ENCODE results near the gene GAMT.
A peak's percentile ranks its signal among the peaks of the same experiment; 100 is the strongest.

Gene GAMT

GRCh38 chr19:1400281-1401137 lies 833 bp downstream of the GAMT start:
- no peaks in the 10 kb centered on the region for H3K9me3 ChIP-seq (ENCODE audit: control insufficient read depth, low read length)
- no peak overlapping the region for H3K27ac ChIP-seq (ENCODE audit: insufficient read depth, low read depth, low read length, poor library complexity, severe bottlenecking)
- peaks cover 7% of the 10 kb centered on the region for H3K4me1 ChIP-seq (ENCODE audit: control insufficient read depth, insufficient read depth, low read length)
- no peaks in the 10 kb centered on the region for H3K36me3 ChIP-seq (ENCODE audit: control insufficient read depth, insufficient read depth, low read length)
- 58% methylated on average over 36 of the region's 36 CpGs for WGBS, 2 experiments
- peak overlapping the region; percentile 68 for H3K4me3 ChIP-seq (ENCODE audit: insufficient read depth, low read depth, low read length)
- H3K27me3 ChIP-seq (ENCODE audit: control insufficient read depth, insufficient read depth, low read length, poor library complexity, severe bottlenecking) = peaks cover 4% of the 10 kb centered on the region

GRCh38 chr19:1399745-1400144 lies 1.6 kb downstream of the GAMT start:
- H3K27ac ChIP-seq (ENCODE audit: insufficient read depth, low read depth, low read length, poor library complexity, severe bottlenecking) = no peak overlapping the region
- WGBS, 2 experiments = 95 to 96% methylated on average over 15 of the region's 15 CpGs
- H3K4me3 ChIP-seq (ENCODE audit: insufficient read depth, low read depth, low read length) = no peak overlapping the region
- peaks cover 7% of the 10 kb centered on the region for H3K4me1 ChIP-seq (ENCODE audit: control insufficient read depth, insufficient read depth, low read length)
- no peaks in the 10 kb centered on the region for H3K9me3 ChIP-seq (ENCODE audit: control insufficient read depth, low read length)
- peaks cover 4% of the 10 kb centered on the region for H3K27me3 ChIP-seq (ENCODE audit: control insufficient read depth, insufficient read depth, low read length, poor library complexity, severe bottlenecking)
- H3K36me3 ChIP-seq (ENCODE audit: control insufficient read depth, insufficient read depth, low read length) = no peaks in the 10 kb centered on the region

- H3K27ac ChIP-seq (ENCODE audit: insufficient read depth, low read depth, low read length, poor library complexity, severe bottlenecking) = no peak overlapping the region
- no peaks in the 10 kb centered on the region for H3K36me3 ChIP-seq (ENCODE audit: control insufficient read depth, insufficient read depth, low read length)
- H3K9me3 ChIP-seq (ENCODE audit: control insufficient read depth, low read length) = no peaks in the 10 kb centered on the region
- WGBS, 2 experiments = 94 to 95% methylated on average over 19 of the region's 19 CpGs
- H3K4me3 ChIP-seq (ENCODE audit: insufficient read depth, low read depth, low read length) = no peak overlapping the region
- H3K27me3 ChIP-seq (ENCODE audit: control insufficient read depth, insufficient read depth, low read length, poor library complexity, severe bottlenecking) = peaks cover 4% of the 10 kb centered on the region
- H3K4me1 ChIP-seq (ENCODE audit: control insufficient read depth, insufficient read depth, low read length) = peaks cover 7% of the 10 kb centered on the region
These were observed 2.3 kb downstream of the GAMT start for GRCh38 chr19:1399079-1399478.

- Histone ChIP-seq H3K27me3 (ENCODE audit: control insufficient read depth, insufficient read depth, low read length, poor library complexity, severe bottlenecking) (peaks cover 4% of the 10 kb centered on the region), H3K4me1 (ENCODE audit: control insufficient read depth, insufficient read depth, low read length) (peaks cover 7% of the 10 kb centered on the region), H3K36me3 (ENCODE audit: control insufficient read depth, insufficient read depth, low read length) (peaks cover 2% of the 10 kb centered on the region), H3K4me3 (ENCODE audit: insufficient read depth, low read depth, low read length) (no peak overlapping the region), H3K27ac (ENCODE audit: insufficient read depth, low read depth, low read length, poor library complexity, severe bottlenecking) (no peak overlapping the region), H3K9me3 (ENCODE audit: control insufficient read depth, low read length) (no peaks in the 10 kb centered on the region)
- 91% methylated on average over 9 of the region's 9 CpGs for WGBS, 2 experiments
These were observed 3.5 kb downstream of the GAMT start for GRCh38 chr19:1397838-1398237.

- Histone ChIP-seq H3K27me3 (ENCODE audit: control insufficient read depth, insufficient read depth, low read length, poor library complexity, severe bottlenecking) (peaks cover 4% of the 10 kb centered on the region), H3K9me3 (ENCODE audit: control insufficient read depth, low read length) (no peaks in the 10 kb centered on the region), H3K4me3 (ENCODE audit: insufficient read depth, low read depth, low read length) (no peak overlapping the region), H3K4me1 (ENCODE audit: control insufficient read depth, insufficient read depth, low read length) (peaks cover 7% of the 10 kb centered on the region), H3K27ac (ENCODE audit: insufficient read depth, low read depth, low read length, poor library complexity, severe bottlenecking) (no peak overlapping the region), H3K36me3 (ENCODE audit: control insufficient read depth, insufficient read depth, low read length) (peaks cover 9% of the 10 kb centered on the region)
- WGBS, 2 experiments = 90% methylated on average over 42 of the region's 42 CpGs
These were observed 4.3 kb downstream of the GAMT start for GRCh38 chr19:1396768-1397679.

GRCh38 chr19:1396019-1396767 lies 5.1 kb downstream of the GAMT start:
- Histone ChIP-seq H3K4me3 (ENCODE audit: insufficient read depth, low read depth, low read length) (no peak overlapping the region), H3K27me3 (ENCODE audit: control insufficient read depth, insufficient read depth, low read length, poor library complexity, severe bottlenecking) (peaks cover 4% of the 10 kb centered on the region), H3K9me3 (ENCODE audit: control insufficient read depth, low read length) (no peaks in the 10 kb centered on the region), H3K27ac (ENCODE audit: insufficient read depth, low read depth, low read length, poor library complexity, severe bottlenecking) (no peak overlapping the region), H3K36me3 (ENCODE audit: control insufficient read depth, insufficient read depth, low read length) (peaks cover 9% of the 10 kb centered on the region), H3K4me1 (ENCODE audit: control insufficient read depth, insufficient read depth, low read length) (peaks cover 7% of the 10 kb centered on the region)
- 84 to 85% methylated on average over 25 of the region's 25 CpGs for WGBS, 2 experiments

GRCh38 chr19:1395194-1396018 lies 5.9 kb downstream of the GAMT start:
- Histone ChIP-seq H3K27ac (ENCODE audit: insufficient read depth, low read depth, low read length, poor library complexity, severe bottlenecking) (no peak overlapping the region), H3K36me3 (ENCODE audit: control insufficient read depth, insufficient read depth, low read length) (peaks cover 9% of the 10 kb centered on the region)
- 93% methylated on average over 52 of the region's 52 CpGs for WGBS, 2 experiments

GRCh38 chr19:1394252-1395193 lies 6.8 kb downstream of the GAMT start:
- no peaks in the 10 kb centered on the region for H3K27me3 ChIP-seq (ENCODE audit: control insufficient read depth, insufficient read depth, low read length, poor library complexity, severe bottlenecking)
- H3K4me1 ChIP-seq (ENCODE audit: control insufficient read depth, insufficient read depth, low read length) = peaks cover 7% of the 10 kb centered on the region
- H3K27ac ChIP-seq (ENCODE audit: insufficient read depth, low read depth, low read length, poor library complexity, severe bottlenecking) = no peak overlapping the region
- H3K4me3 ChIP-seq (ENCODE audit: insufficient read depth, low read depth, low read length) = no peak overlapping the region
- H3K9me3 ChIP-seq (ENCODE audit: control insufficient read depth, low read length) = no peaks in the 10 kb centered on the region
- peaks cover 9% of the 10 kb centered on the region for H3K36me3 ChIP-seq (ENCODE audit: control insufficient read depth, insufficient read depth, low read length)
- 66 to 68% methylated on average over 43 of the region's 43 CpGs for WGBS, 2 experiments

More at GRCh38 chr19:1395194-1396018, 5.9 kb downstream of the GAMT start:
- Histone ChIP-seq H3K4me1 (ENCODE audit: control insufficient read depth, insufficient read depth, low read length) (peaks cover 7% of the 10 kb centered on the region), H3K27me3 (ENCODE audit: control insufficient read depth, insufficient read depth, low read length, poor library complexity, severe bottlenecking) (no peaks in the 10 kb centered on the region), H3K4me3 (ENCODE audit: insufficient read depth, low read depth, low read length) (no peak overlapping the region), H3K9me3 (ENCODE audit: control insufficient read depth, low read length) (no peaks in the 10 kb centered on the region)
